ENCODE measurements around the gene KIR3DL2.
A peak's percentile ranks its signal among the peaks of the same experiment; 100 is the strongest.
"Not testable (repeated sequence)": the region's sequence is repeated elsewhere in the genome, so short reads cannot be mapped to it uniquely, and the experiment has no call there.

Gene KIR3DL2

DNA sequence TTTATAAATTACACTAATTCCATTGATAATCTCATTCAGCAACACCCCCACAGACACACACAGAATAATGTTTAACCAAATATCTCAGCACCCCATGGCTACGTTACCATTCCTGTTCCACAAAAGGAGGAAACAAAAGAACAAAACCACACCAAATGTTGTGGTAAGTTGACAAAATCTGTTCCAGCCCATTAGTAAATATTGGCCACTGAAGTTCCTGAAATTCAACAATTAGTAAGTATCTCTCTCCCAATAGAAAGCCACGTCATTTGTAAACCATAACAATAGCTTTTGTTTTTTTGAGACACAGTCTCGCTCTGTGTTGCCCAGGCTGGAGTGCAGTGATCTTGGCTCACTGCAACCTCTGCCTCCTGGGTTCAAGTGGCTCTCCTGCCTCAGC lies 21.5 kb downstream of the KIR3DL2 start:
- DNase-seq (ENCODE audit: low read depth): no peak

DNA sequence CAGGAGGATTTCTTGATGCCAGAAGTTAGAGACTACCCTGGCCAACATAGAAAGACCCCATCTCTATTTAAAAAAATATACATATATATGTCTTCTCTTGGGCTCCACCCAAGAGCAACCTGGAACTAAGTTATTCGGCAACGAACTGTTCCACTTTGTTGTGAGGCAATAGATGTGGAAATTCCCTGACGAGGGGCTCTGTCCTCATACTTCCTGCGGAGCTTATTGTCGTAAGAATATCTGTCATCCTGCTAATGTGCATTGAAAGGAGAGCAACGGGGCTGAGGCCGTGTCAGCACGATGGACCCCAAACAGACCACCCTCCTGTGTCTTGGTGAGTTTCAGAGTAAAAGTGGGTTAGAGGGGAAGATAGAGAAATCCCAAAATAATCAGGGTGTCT lies 23.7 kb downstream of the KIR3DL2 start, which contains the start of gene FCAR:
Gene FCAR (plus strand): TSS at position 246 of the 400 bp plus-strand sequence. CDS start 55 bp downstream, at position 301.
- no peak for DNase-seq (ENCODE audit: low read depth)

DNA sequence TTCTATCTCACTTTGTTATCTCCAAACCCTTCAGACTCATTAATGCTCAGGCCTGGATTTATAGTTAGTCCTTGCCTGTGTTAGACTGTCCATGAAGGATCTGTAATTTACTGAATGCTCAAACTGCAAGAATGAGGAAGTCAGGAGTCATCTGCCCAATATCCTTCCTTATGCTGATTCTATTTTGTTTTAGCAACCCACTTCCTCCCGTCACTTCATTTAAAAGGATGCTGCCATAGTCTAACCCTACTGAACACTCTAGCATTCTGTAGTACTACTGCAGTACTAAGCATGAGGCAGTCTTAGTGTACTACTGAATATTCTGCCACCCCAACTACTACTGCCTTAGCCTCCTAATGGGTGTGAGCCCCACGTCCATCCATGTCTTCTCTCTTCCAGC lies 25.3 kb downstream of the KIR3DL2 start:
- DNase-seq (ENCODE audit: low read depth): no peak

DNA sequence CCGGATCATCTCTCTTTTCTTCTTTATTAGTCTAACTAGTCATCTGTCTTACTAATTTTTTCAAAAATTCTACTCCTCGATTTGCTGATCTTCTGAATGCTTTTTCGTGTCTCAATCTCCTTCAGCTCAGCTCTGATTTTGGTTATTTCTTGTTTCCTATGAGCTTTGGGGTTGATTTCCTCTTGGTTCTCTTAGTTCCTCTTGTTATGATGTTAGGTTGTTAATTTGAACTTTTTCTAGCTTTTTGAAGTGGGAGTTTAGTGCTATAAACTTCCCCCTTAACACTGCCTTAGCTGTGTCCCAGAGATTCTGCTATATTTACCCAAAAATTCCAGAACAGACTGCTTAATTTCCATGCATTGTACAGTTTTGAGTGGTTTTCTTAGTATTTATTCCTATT lies 27.2 kb downstream of the KIR3DL2 start:
- no peak for DNase-seq (ENCODE audit: low read depth)

DNA sequence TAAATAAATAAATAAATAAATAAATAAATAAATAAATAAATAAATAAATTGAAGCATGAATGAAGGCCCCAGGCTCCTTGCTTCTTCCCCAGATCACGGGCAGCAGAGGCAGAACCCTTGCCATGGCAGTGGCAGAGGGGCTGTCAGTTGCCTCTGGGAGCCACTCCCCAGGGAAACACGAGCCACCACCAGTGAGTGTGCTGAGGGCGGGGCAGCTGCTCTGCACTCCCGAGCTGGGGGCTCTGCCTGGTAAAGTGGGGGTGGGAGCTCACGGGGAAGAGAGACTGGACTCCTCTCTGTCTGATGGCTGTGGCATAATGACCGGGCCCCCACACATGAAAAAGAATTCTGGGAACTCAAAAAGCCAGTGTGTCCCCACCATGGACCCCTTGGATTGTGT lies 31.6 kb downstream of the KIR3DL2 start:
- no peak for DNase-seq (ENCODE audit: low read depth)

DNA sequence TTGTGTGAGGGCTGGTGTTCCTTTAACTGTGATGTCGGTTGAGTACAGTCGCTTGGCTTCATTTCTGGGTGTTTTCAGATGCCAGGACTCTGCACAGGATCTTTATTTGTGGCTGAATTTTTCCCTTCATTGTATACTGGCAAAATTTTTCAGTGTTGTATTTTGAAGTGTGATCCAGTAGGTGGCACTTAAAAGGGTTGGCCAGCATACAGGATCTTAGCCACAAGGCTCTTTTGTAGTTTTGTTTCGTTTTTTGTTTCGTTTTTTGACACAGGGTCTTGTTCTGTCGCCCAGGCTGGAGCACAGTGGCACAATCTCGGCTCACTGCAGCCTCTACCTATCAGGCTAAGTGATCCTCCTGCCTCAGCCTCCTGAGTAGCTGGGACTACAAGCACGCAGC lies 32.5 kb downstream of the KIR3DL2 start:
- DNase-seq (ENCODE audit: low read depth): no peak

DNA sequence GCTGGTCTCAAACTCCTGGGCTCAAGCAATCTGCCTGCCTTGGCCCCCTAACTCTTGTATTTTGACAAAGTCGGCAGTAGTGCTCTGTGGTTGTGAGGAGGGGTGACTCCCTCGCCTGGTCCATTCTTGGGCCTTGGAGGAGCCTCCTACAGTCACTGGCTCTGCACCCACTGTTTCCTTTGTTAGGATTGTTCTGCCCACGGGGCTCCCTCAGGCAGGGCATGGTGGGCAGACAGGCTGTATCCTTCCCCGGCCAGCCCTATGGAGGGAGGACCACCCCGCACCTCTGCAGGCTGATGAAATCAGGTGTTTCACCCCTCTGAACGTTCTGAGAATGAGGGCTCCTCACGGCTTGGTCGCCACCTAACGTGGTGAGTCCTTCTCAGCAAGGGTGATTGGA lies 33.0 kb downstream of the KIR3DL2 start:
- no peak for DNase-seq (ENCODE audit: low read depth)

DNA sequence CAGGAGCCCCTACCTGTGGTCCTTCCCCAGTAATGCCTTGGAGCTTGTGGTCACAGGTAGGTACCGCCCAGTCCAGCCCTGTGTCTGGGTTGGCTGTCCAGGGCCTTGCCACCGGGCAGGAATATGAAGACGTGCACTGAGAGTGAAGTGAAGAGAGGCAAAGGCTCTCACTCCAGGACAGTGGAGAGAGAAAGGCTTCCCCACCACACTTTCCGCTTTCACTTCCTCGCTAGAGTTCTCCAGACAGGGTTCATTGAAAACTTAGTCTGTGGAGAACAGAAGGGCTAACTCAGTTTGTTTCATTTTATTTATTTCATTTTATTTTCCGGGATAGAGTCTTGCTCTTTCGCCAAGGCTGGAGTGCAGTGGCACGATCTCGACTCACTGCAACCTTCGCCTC lies 38.0 kb downstream of the KIR3DL2 start:
- no peak for DNase-seq (ENCODE audit: low read depth)

DNA sequence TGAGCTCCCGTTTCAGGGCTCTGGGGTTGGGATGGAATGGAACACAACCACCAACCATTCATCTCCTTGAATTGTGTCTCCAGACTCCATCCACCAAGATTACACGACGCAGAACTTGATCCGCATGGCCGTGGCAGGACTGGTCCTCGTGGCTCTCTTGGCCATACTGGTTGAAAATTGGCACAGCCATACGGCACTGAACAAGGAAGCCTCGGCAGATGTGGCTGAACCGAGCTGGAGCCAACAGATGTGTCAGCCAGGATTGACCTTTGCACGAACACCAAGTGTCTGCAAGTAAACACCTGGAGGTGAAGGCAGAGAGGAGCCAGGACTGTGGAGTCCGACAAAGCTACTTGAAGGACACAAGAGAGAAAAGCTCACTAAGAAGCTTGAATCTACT lies 39.3 kb downstream of the KIR3DL2 start:
- DNase-seq (ENCODE audit: low read depth): no peak

DNA sequence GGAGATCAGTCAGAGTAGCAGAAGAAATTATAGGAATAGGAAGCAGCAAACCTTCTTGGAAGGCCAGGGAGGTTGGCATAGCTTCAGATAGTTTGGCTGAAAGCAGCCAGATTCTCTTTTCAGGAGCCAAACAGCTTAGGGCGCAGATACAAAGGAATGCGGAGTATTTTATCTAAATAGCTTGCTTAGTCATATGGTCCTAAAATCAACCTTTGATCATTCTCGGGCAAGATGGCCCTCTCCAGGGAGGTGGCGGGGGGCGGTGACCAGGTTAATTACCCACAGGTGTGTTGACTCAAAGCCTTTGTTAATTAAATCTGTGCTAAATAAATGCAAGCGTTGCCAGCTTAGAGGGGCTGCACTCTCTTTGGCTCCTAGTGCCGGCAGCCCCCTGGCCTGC lies 43.2 kb downstream of the KIR3DL2 start:
- DNase-seq (ENCODE audit: low read depth): no peak

DNA sequence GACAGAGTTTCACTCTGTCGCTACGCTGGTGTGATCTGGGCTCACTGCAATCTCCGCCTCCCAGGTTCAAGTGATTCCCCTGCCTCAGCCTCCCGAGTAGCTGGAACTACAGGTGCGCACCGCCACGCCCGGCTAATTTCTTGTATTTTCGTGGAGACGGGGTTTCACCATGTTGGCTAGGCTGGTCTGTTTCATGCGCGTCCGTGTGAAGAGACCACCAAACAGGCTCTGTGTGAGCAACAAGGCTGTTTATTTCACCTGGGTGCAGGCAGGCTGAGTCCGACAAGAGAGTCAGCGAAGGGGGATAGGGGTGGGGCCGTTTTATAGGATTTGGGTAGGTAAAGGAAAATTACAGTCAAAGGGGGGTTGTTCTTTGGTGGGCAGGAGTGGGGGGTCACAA lies 43.9 kb downstream of the KIR3DL2 start:
- DNase-seq (ENCODE audit: low read depth): not testable (repeated sequence)

DNA sequence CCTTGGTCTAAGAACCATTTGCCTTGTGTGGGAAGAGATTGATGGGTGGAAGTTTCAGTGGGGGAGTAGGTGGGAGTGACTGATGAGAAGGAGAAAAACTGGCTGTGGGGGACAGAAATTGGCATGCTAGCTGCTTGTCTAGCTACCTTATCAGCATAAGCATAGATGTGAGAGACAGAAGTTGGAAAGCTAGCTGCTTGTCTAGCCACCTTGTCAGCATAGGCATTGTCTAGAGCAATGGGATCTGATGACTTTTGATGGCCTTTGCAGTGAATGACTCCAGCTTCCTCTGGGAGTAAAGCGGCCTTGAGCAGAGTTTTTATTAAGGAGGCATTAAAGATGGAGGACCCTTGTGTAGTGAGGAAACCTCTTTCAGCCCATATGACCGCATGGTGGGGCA lies 45.8 kb downstream of the KIR3DL2 start:
- DNase-seq (ENCODE audit: low read depth): no peak

DNA sequence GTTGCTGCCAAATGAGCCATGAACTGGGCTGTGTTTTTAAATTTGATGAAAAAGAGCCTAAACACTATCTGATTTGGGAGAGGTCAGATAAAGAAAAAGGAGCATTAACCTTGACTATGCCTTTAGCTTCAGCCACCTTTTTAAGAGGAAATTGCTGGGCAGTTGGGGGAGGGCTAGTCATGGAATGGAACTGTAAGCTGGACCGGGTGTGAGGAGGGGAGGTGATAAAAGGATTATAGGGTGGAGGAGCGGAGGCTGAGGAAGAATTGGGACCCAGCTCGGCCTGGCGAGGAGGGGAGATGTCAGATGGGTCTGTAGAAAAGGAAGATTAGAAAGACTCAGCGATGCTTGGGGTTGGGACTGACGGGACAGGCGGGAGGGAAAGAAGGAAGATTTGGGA lies 48.4 kb downstream of the KIR3DL2 start:
- DNase-seq (ENCODE audit: low read depth): not testable (repeated sequence)

DNA sequence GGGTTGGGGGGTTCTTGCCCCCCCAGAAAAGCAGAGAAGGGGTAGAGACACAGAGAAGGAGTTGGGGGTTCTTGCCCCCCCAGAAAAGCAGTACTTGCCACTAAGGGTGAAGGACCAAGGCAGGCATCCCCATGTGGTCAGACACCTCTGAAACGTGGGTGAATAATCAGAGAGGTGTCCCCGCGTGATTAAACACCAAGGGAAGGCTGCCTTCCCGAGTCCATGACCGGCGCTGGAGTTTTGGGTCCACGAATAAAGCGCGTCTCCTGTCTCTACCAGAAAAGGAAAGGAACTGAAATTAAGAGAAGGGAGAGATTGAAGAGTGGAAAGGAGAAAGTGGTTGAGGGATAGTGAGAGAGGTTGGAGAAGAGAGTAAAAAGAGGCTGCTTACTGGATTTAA lies 49.4 kb downstream of the KIR3DL2 start:
- DNase-seq (ENCODE audit: low read depth): not testable (repeated sequence)

DNA sequence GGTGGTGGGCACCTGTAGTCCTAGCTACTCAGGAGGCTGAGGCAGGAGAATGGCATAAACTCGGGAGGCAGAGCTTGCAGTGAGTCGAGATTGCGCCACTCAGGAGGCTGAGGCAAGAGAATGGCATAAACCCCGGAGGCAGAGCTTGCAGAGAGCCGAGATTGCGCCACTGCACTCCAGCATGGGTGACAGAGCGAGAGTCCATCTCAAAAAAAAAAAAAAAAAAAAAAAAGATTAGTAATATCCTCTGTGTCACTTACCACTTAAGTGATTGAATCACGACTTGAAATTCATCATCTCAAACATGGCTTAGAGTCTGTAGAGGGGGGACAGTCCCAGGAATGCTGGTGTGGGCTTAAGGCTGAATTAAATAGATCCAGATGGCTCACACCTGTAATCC lies 50.9 kb downstream of the KIR3DL2 start:
- DNase-seq (ENCODE audit: low read depth): not testable (repeated sequence)

DNA sequence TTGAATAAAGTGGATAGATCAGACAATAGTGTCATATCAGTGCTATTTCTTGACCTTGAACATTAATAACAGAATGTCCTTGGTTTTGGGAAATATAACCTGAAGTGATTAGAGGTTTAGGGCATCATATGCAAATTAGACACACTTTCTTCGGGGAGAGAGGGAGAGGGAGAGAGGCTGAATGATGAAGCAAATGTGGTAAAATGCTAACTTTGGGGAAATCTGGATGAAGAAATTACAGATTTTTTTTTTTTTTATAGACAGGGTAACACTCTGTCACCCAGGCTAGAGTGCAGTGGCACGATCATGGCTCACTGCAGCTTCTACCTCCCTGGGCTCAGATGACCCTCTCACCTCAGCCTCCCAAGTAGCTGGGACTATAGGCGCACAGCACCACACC lies 51.8 kb downstream of the KIR3DL2 start:
- no peak for DNase-seq (ENCODE audit: low read depth)

DNA sequence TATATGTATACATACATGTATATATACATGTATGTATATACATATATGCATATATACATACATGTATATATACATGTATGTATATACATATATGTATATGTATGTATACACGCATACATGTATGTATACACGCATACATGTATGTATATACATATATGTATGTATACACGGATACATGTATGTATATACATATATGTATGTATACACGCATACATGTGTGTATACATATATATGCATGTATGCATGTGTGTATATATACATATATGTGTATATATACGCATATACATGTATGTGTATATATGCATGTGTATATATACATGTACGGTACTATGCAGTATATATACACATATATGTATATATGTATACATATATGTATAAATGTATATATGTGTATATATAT lies 53.1 kb downstream of the KIR3DL2 start:
- no peak for DNase-seq (ENCODE audit: low read depth)

DNA sequence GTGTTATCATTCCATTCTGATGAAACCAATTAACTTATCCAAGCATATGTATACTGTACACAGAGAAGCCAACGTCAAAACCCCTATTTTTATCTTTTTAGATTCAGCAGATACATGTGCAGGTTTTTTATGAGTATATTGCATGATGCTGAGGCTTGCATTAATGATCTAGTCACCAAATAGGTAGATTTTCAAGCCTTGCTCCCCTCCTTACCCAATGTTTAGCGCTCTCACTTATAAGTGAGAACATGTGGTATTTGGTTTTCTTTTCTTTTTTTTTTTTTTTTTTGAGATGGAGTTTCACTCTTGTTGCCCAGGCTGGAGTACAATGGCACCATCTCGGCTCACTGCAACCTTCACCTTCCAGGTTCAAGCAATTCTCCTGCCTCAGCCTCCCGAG lies 54.0 kb downstream of the KIR3DL2 start:
- not testable (repeated sequence) for DNase-seq (ENCODE audit: low read depth)

DNA sequence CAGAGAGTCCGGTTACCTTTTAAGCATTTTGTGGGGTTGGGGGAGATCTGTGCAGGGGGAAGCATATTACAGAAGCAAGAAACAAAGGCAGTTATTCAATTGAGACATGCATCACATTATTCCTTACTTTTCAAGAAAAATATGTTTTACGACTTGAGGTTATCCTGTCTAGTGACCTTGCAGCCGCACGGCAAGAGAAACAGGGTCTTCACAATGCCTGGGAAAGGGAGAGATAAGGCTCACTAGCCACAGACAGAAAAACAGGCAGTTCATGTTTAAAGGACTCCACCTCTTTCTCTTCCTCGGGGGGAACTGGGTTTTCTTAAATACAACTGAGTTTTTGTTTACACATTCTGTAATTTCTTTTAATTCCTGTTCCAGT lies 55.2 kb downstream of the KIR3DL2 start:
- no peak for DNase-seq (ENCODE audit: low read depth)

DNA sequence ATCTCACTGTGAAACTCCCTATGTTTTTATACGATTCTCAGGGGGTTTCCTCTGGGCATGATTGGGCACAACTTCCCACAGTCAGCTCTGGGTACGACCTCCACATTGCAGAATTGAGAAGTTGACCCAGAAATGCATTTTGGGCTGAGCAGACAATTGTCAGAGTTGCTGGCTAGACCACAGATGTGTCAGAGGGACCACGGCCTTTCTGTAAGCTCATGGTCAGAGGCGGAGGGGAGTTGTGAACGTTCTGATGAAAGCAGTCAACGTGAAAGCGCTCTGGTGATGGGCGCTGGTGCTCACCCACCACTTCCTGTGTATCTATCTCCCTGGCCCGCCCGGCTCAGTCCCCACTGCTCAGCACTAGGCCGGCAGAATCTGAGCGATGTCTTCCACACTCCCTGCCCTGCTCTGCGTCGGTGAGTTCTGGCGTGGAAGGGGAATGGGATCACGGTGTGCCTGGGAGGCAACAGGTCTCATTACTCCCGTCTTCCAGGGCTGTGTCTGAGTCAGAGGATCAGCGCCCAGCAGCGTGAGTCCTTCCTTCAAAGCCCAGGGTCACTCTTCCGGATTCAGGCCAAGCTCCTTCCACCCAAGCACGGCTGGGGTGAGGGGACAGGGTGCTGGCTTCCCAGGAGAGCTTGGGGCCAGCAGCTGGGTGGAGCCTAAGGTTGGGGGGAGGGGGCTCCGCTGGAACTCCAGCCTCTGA lies 55.7 kb downstream of the KIR3DL2 start, which contains the start of gene NCR1:
Gene NCR1 (plus strand): TSS at position 346 of the 709 bp plus-strand sequence. CDS start 40 bp downstream, at position 386.
- peak; percentile 24 for DNase-seq (ENCODE audit: low read depth)

DNA sequence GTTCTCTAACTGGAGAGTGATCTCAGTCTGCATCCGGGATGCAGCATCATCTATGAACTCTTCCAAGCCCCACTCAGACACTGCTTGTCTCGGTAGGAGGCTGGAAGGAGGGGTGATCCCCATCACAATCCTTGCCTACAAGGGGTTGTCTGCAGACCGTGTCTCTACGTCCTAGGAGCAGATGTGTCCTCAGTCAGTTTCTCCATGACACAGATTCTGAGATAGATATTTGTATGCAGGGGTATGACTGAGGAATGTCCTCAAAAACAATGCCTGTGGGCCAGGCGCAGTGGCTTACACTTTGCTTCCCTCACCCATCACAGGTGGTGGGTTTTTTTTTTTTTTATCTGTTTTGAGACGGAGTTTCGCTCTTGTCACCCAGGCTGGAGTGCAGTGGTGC lies 56.6 kb downstream of the KIR3DL2 start:
- no peak for DNase-seq (ENCODE audit: low read depth)

DNA sequence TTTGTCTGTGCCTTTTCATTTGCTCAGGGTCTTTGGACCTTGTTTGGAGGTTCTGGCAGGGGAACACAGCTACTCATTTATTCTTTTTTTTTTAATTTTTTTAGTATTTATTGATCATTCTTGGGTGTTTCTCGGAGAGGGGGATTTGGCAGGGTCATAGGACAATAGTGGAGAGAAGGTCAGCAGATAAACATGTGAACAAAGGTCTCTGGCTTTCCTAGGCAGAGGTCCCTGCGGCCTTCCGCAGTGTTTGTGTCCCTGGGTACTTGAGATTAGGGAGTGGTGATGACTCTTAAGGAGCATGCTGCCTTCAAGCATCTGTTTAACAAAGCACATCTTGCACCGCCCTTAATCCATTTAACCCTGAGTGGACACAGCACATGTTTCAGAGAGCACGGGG lies 57.7 kb downstream of the KIR3DL2 start:
- not testable (repeated sequence) for DNase-seq (ENCODE audit: low read depth)

All from stimulated activated CD8-positive, alpha-beta memory T cell treated with anti-CD3 and anti-CD28 coated beads, Interleukin-12 subunit alpha, Interleukin-12 subunit beta, amount 100 ng/mL, for 4 hours (primary cell).